ENCODE data around the gene GTPBP6.
"Not testable (repeated sequence)": the region's sequence is repeated elsewhere in the genome, so short reads cannot be mapped to it uniquely, and the experiment has no call there.

The GTPBP6 gene

DNA sequence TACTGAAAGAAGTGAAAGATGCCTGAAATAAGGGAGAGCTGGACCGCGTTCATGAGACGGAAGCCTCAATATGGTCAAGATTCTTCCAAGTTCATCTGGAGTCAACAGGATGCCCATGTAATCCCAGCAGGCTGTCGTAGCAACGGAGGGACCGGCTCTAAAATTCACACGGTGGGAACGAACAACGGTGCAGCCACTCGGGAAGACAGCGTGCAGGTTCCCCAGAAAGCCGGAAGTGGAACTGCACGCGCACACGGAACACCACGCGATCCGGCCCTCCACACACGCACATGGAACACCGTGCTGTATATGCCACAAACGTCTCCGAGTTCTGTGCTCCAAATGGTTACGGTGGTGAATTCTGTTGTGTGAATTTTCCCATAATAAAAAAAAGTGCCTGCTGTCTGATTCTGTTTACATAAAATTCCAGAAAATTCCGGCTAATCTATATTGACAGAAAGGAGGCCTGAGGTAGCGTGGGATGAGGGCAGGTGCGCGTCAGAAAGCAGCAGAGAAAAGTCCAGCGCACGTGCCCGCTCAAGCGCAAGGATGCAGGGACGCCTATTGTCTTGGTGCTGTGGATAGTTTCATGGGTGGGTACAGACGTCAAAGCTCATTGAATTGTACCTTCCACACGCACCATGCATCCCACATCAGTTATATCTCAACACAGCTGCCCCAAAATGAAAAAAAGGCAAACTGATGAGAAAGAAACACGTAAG lies 36.9 kb upstream of the GTPBP6 start:
- TF ChIP-seq, protein P1, sequence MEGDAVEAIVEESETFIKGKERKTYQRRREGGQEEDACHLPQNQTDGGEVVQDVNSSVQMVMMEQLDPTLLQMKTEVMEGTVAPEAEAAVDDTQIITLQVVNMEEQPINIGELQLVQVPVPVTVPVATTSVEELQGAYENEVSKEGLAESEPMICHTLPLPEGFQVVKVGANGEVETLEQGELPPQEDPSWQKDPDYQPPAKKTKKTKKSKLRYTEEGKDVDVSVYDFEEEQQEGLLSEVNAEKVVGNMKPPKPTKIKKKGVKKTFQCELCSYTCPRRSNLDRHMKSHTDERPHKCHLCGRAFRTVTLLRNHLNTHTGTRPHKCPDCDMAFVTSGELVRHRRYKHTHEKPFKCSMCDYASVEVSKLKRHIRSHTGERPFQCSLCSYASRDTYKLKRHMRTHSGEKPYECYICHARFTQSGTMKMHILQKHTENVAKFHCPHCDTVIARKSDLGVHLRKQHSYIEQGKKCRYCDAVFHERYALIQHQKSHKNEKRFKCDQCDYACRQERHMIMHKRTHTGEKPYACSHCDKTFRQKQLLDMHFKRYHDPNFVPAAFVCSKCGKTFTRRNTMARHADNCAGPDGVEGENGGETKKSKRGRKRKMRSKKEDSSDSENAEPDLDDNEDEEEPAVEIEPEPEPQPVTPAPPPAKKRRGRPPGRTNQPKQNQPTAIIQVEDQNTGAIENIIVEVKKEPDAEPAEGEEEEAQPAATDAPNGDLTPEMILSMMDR (conservative IDR thresholded peaks at IDR 0.05; ENCODE audit: low read depth, low read length): no peak
- no peak overlapping the region for H3K4me3 ChIP-seq (ENCODE audit: low read length)
- DNase-seq (ENCODE audit: low read depth): no peak

DNA sequence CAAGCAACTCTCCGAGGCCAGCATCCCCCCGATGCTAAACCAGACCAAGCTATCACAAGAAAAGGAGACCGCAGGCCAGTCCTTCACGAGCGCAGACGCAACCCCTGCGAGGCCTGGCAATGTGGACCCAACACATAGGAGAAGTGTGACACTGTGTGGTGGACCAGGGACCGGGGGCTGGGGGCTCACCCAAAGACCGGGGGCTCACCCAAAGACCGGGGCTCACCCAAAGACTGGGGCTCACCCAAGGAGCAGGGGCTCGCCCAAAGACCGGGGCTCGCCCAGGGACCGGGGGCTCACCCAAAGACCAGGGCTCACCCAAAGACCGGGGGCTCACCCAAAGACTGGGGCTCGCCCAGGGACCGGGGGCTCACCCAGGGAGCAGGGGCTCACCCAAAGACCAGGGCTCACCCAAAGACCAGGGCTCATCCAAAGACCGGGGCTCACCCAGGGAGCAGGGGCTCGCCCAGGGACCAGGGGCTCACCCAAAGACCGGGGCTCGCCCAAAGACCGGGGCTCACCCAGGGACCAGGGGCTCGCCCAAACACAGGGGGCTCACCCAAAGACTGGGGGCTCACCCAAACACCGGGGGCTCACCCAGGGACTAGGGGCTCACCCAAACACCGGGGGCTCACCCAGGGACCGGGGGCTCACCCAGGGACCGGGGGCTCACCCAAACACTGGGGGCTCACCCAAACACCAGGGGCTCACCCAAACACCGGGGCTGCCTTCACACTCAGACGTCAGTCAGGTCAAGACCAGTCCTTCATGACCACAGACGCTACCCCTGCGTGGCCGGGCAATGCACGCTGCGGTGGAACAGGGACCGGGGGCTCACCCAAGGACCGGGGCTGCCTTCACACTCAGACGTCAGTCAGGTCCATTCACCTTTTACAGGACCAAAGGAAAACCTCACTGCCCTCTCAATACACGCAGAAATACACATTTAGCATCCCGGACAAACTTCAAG lies 35.3 kb upstream of the GTPBP6 start:
- no peak overlapping the region for H3K4me3 ChIP-seq (ENCODE audit: low read length)
- DNase-seq (ENCODE audit: low read depth): no peak
- TF ChIP-seq, protein P1 (conservative IDR thresholded peaks at IDR 0.05; ENCODE audit: low read depth, low read length): no peak

DNA sequence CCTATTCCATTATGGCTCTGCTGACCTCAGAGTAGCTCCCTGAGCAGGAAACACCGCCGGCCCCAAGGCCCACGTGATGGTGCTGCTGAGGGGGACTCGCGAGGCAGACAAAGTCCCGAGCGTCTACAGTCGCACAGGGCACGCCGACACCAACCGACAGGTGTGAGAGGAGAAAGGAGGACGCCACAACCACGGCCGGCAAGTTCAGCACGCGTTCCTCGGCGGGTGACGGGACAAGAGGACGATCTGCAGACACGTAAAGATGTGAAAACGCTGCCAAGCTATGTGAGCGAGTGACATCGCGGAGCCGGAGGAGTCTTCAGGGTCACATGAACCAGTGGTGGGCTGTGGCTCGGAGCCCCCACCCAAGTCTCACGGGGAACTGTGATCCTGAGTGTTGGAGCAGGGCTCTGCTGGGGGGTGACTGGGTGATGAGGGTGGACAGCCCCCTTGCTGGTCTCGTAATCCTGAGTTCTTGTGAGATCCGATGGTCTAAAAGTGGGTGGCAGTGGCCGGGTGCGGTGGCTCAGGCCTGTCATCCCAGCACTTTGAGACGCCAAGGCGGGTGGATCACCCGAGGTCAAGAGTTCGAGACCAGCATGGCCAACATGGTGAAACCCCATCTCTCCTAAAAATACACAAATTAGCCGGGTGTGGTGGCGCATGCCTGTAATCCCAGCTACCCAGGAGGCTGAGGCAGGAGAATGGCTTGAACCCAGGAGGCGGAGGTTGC lies 34.2 kb upstream of the GTPBP6 start:
- TF ChIP-seq, protein P1 (conservative IDR thresholded peaks at IDR 0.05; ENCODE audit: low read depth, low read length): no peak
- no peak overlapping the region for H3K4me3 ChIP-seq (ENCODE audit: low read length)
- DNase-seq (ENCODE audit: low read depth): no peak

DNA sequence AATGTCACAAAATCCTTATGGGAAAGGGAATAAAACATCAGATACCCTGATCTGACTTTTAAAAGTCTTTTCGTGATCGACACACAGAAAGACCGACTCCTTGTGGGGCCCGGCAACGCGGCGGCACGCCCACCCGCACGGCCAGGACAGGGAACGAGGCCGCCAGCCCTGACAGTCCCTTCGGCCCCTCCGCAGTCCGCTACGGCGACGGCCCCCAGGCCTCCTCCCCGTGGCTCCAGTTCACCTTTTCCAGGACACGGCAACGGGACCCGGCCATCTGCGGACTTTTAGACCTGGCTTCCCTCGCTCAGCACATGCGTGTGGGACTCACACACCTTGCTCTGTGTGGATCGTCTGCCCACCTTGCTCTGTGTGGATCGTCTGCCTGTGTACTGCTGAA lies 33.6 kb upstream of the GTPBP6 start:
- TF ChIP-seq, protein P1 (conservative IDR thresholded peaks at IDR 0.05; ENCODE audit: low read depth, low read length): no peak
- DNase-seq (ENCODE audit: low read depth): no peak
- no peak overlapping the region for H3K4me3 ChIP-seq (ENCODE audit: low read length)

DNA sequence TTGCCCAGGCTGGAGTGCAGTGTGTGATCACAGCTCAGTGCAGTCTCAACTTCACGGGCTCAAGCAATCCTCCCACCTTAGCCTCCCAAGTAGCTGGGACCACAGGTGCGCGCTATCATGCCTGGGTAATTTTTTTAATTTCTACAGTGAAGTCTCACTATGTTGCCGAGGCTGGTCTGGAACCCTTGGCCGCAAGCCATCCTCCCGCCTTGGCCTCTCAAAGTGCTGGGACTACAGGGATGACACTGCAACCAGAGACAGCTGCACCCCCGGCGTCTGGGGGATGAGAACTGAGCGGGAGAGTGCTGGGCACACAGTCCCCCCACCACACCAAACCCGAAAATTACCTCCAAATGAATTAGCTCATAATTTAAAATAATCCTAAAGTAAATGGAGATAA lies 33.1 kb upstream of the GTPBP6 start:
- TF ChIP-seq, protein P1 (conservative IDR thresholded peaks at IDR 0.05; ENCODE audit: low read depth, low read length): no peak
- H3K4me3 ChIP-seq (ENCODE audit: low read length): no peak overlapping the region
- no peak for DNase-seq (ENCODE audit: low read depth)

DNA sequence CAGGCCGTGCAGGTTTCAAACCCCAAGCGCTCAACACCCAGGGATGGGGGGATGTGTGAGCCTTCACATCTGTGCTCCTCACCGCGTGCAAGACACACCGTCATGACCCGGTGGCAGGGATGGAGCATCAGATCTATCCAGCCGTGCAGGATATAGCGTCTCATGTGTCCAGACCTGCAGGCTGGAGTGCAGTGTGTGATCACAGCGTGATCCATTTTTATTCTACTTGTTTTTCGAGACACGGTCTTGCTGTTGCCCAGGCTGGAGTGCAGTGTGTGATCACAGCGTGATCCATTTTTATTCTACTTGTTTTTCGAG lies 32.7 kb upstream of the GTPBP6 start:
- DNase-seq (ENCODE audit: low read depth); H3K4me3 ChIP-seq (ENCODE audit: low read length): not testable (repeated sequence)

All from retinal pigment epithelial cell (primary cell).